HepG2 (cell line): ENCODE data around the gene PSMC5. TPM values are rescaled to one million over a fixed set of nuclear protein-coding genes. Genes with fewer than 3 reads are reported as not detected.

Experiments
- ATF5 ChIP-seq: sonication (generic); formaldehyde crosslinking; IDR thresholded peaks from 2 replicates; pipeline ENCODE4 v1.4.0; 2020; ENCODE audit warnings: mild to moderate bottlenecking, low read depth, missing genetic modification reagents
- BCL3 ChIP-seq: sonication (generic); formaldehyde crosslinking; IDR thresholded peaks from 2 replicates; pipeline ENCODE4 v1.5.1; 2020; ENCODE audit warnings: mild to moderate bottlenecking, missing genetic modification reagents, moderate library complexity
- EZH2 ChIP-seq: conservative IDR thresholded peaks from 2 replicates; pipeline ENCODE4 v1.6.1; 2012; ENCODE audit warnings: mild to moderate bottlenecking, low read depth, low read length, moderate library complexity
- PRDM15 ChIP-seq: sonication (generic); formaldehyde crosslinking; IDR thresholded peaks from 2 replicates; pipeline ENCODE4 v1.4.0; 2020; ENCODE audit warnings: missing genetic modification reagents
- ZNF318 ChIP-seq: sonication (generic); formaldehyde crosslinking; IDR thresholded peaks from 2 replicates; pipeline ENCODE4 v1.4.0; 2020; ENCODE audit warnings: mild to moderate bottlenecking, missing genetic modification reagents
- polyA plus RNA-seq, 8 experiments: library from polyadenylated mRNA; depleted of rRNA in 3 of 8; stranded (reverse) in 7 of 8; unstranded in 1 of 8; fragments of >200 nt; fragmentation: Illumina TruSeq in 4 of 8; extraction: Trizol in 4 of 8; gene quantifications; 2 replicates each; pipeline versions ENCODE4 v1.2.1 to v1.2.3, GENCODE V29; 2011 to 2016; ENCODE audit warnings: low read depth in 4 of 8, missing spikeins in 1 of 8, mixed read lengths in 1 of 8; ENCODE audit not compliant: insufficient read depth in 1 of 8
- total RNA-seq, 5 experiments: library from RNA; depleted of rRNA; stranded (reverse); fragments of >200 nt; fragmentation: Illumina TruSeq; extraction: Trizol; gene quantifications; 2 replicates each; pipeline ENCODE4 v1.2.3, GENCODE V29; 2016; ENCODE audit warnings: low read depth in 1 of 5

PSMC5 gene
- total and polyA plus RNA-seq, 2 of the 13 experiments (the other 11 are each of a cell fraction or from before 2014, with no cell fraction given) = 35.3 to 128 TPM

- TF ChIP-seq ZNF318 (CRISPR knock-in tag) (no peak), BCL3 (CRISPR knock-in tag) (peak; percentile 46; the same call in 1 of the 2 replicates), PRDM15 (CRISPR knock-in tag) (peak; percentile 46; the same call in 1 of the 2 replicates), EZH2 (no peak), ATF5 (CRISPR knock-in tag) (no peak)
These were observed 27.5 kb downstream of the PSMC5 start (continued) for GRCh38 chr17:63854709-63855108.
